Mucosa of rectum (tissue), 2 donors: Measurements from ENCODE around the gene FLT3.

Experiments
- H3K27ac ChIP-seq, 2 donors: one replicate each; pipeline ENCODE4 v1.7.0; 2013; ENCODE audit warnings: inconsistent platforms in 2 of 2, low read depth in 2 of 2, low read length in 2 of 2
- H3K27me3 ChIP-seq, 2 donors: one replicate each; pipeline ENCODE4 v1.7.0; 2013; ENCODE audit warnings: low read length in 2 of 2; ENCODE audit not compliant: control insufficient read depth in 2 of 2, insufficient read depth in 2 of 2
- H3K36me3 ChIP-seq, 2 donors: one replicate each; pipeline ENCODE4 v1.7.0; 2013; ENCODE audit warnings: low read length in 2 of 2; ENCODE audit not compliant: control insufficient read depth in 2 of 2, insufficient read depth in 2 of 2
- H3K4me1 ChIP-seq, 2 donors: one replicate each; pipeline ENCODE4 v1.7.0; 2013; ENCODE audit warnings: low read length in 2 of 2, mild to moderate bottlenecking in 1 of 2; ENCODE audit not compliant: control insufficient read depth in 2 of 2, insufficient read depth in 2 of 2
- H3K4me3 ChIP-seq, 2 donors: one replicate each; pipeline ENCODE4 v1.7.0; 2013; ENCODE audit warnings: low read length in 2 of 2
- H3K9ac ChIP-seq, 2 donors: one replicate each; pipeline ENCODE4 v1.7.0; 2013; ENCODE audit warnings: low read length in 2 of 2, low read depth in 1 of 2, mild to moderate bottlenecking in 1 of 2
- H3K9me3 ChIP-seq, 2 donors: one replicate each; pipeline ENCODE4 v1.7.0; 2013; ENCODE audit warnings: low read length in 2 of 2; ENCODE audit not compliant: control insufficient read depth in 2 of 2
- donor health status: healthy.
- donor health status: Normal muscosa, but diverticular disease.

FLT3 gene

GRCh38 chr13:27969082-27969865, 131.1 kb downstream of the FLT3 start, which contains the start of gene CDX2:
Gene CDX2 (minus strand): TSS chr13:27969315. CDS start chr13:27969006, 309 bp downstream.
- Histone ChIP-seq H3K4me3 (peak within 1 kb of the TSS; percentile 80 to 89), H3K27me3 (peaks cover 17 to 21% of the 10 kb centered on the region in 2 donors), H3K9ac (peak within 1 kb of the TSS; percentile 94 to 97), H3K27ac (peak within 1 kb of the TSS; percentile 96 to 100), H3K9me3 (no peaks in the 10 kb centered on the region), H3K36me3 (peaks cover 6 to 11% of the 10 kb centered on the region in 2 donors), H3K4me1 (peaks cover 25 to 50% of the 10 kb centered on the region in 2 donors)

GRCh38 chr13:27968316-27969081, 131.9 kb downstream of the FLT3 start:
- peaks cover 6 to 14% of the 10 kb centered on the region in 2 donors for H3K36me3 ChIP-seq
- peak overlapping the region; percentile 80 to 89 for H3K4me3 ChIP-seq
- peak overlapping the region; percentile 96 to 100 for H3K27ac ChIP-seq
- H3K27me3 ChIP-seq: peaks cover 16 to 21% of the 10 kb centered on the region in 2 donors
- H3K9me3 ChIP-seq: no peaks in the 10 kb centered on the region
- peaks cover 29 to 48% of the 10 kb centered on the region in 2 donors for H3K4me1 ChIP-seq
- H3K9ac ChIP-seq: peak overlapping the region; percentile 94 to 97

GRCh38 chr13:27967736-27968315, 132.6 kb downstream of the FLT3 start:
- H3K27me3 ChIP-seq: peaks cover 16 to 21% of the 10 kb centered on the region in 2 donors

GRCh38 chr13:27967203-27967735, 133.1 kb downstream of the FLT3 start:
- Histone ChIP-seq H3K9ac (peak overlapping the region; percentile 94 to 97), H3K4me3 (peak overlapping the region; percentile 80 to 89), H3K9me3 (no peaks in the 10 kb centered on the region), H3K36me3 (peaks cover 6 to 20% of the 10 kb centered on the region in 2 donors), H3K4me1 (peaks cover 24 to 50% of the 10 kb centered on the region in 2 donors), H3K27ac (peak overlapping the region; percentile 96 to 100), H3K27me3 (peaks cover 15 to 21% of the 10 kb centered on the region in 2 donors)

More at GRCh38 chr13:27967736-27968315, 132.6 kb downstream of the FLT3 start:
- Histone ChIP-seq H3K36me3 (peaks cover 6 to 15% of the 10 kb centered on the region in 2 donors), H3K4me1 (peaks cover 23 to 49% of the 10 kb centered on the region in 2 donors), H3K4me3 (peak overlapping the region; percentile 80 to 89), H3K27ac (peak overlapping the region; percentile 96 to 100), H3K9me3 (no peaks in the 10 kb centered on the region), H3K9ac (peak overlapping the region; percentile 94 to 97)

- peaks cover 12 to 21% of the 10 kb centered on the region in 2 donors for H3K27me3 ChIP-seq
- H3K9ac ChIP-seq: peak overlapping the region; percentile 94 to 97
- peak overlapping the region; percentile 80 to 89 for H3K4me3 ChIP-seq
- peaks cover 6 to 21% of the 10 kb centered on the region in 2 donors for H3K36me3 ChIP-seq
- H3K27ac ChIP-seq: peak overlapping the region; percentile 96 to 100
- peaks cover 20 to 50% of the 10 kb centered on the region in 2 donors for H3K4me1 ChIP-seq
- H3K9me3 ChIP-seq: no peaks in the 10 kb centered on the region
These were observed 133.7 kb downstream of the FLT3 start for GRCh38 chr13:27966641-27967202.

- Histone ChIP-seq H3K9ac (peak overlapping the region; percentile 94 to 97), H3K4me3 (peak overlapping the region; percentile 80 to 89), H3K9me3 (no peaks in the 10 kb centered on the region), H3K27me3 (peaks cover 12 to 21% of the 10 kb centered on the region in 2 donors), H3K27ac (peak overlapping the region; percentile 96 to 100), H3K4me1 (peaks cover 16 to 47% of the 10 kb centered on the region in 2 donors), H3K36me3 (peaks cover 6 to 21% of the 10 kb centered on the region in 2 donors)
These were observed 134.4 kb downstream of the FLT3 start for GRCh38 chr13:27965740-27966640.

GRCh38 chr13:27965343-27965739, 135.0 kb downstream of the FLT3 start:
- peaks cover 6 to 21% of the 10 kb centered on the region in 2 donors for H3K36me3 ChIP-seq
- peaks cover 18 to 44% of the 10 kb centered on the region in 2 donors for H3K4me1 ChIP-seq
- peak overlapping the region; percentile 80 to 89 for H3K4me3 ChIP-seq
- no peaks in the 10 kb centered on the region for H3K9me3 ChIP-seq
- H3K27ac ChIP-seq: peak overlapping the region; percentile 96 to 100
- peak overlapping the region; percentile 94 to 97 for H3K9ac ChIP-seq
- H3K27me3 ChIP-seq: peaks cover 16 to 21% of the 10 kb centered on the region in 2 donors

- Histone ChIP-seq H3K4me3 (peak overlapping the region; percentile 80 to 89), H3K9ac (peak overlapping the region; percentile 94 to 97), H3K9me3 (no peaks in the 10 kb centered on the region), H3K27me3 (peaks cover 17 to 18% of the 10 kb centered on the region in 2 donors), H3K4me1 (peaks cover 23 to 43% of the 10 kb centered on the region in 2 donors), H3K36me3 (peaks cover 6 to 21% of the 10 kb centered on the region in 2 donors), H3K27ac (peak overlapping the region; percentile 96 to 100)
These were observed 135.5 kb downstream of the FLT3 start for GRCh38 chr13:27964741-27965323.
